GM19023 (cell line): Measurements from ENCODE around the gene CFAP73.

Experiments used
- ATAC-seq: cut with Tn5 transposase; IDR thresholded peaks from one replicate; pipeline ENCODE4 v1.9.1; 2021; ENCODE audit warnings: mild to moderate bottlenecking, moderate library complexity; ENCODE audit not compliant: unreplicated experiment

Gene CFAP73

GRCh38 chr12:113119980-113120669, 29.4 kb upstream of the CFAP73 start:
- no peak for ATAC-seq

- no peak for ATAC-seq
Measured at GRCh38 chr12:113120670-113121370, 28.7 kb upstream of the CFAP73 start.

- ATAC-seq: no peak
Measured at GRCh38 chr12:113127791-113128199, 21.7 kb upstream of the CFAP73 start.

- no peak for ATAC-seq
Measured at GRCh38 chr12:113128802-113129663, 20.5 kb upstream of the CFAP73 start.

- no peak for ATAC-seq
Measured at GRCh38 chr12:113129664-113130456, 19.7 kb upstream of the CFAP73 start.

- no peak for ATAC-seq
Measured at GRCh38 chr12:113130457-113131135, 18.9 kb upstream of the CFAP73 start.

- no peak for ATAC-seq
Measured at GRCh38 chr12:113131556-113131955, 18.0 kb upstream of the CFAP73 start.

GRCh38 chr12:113133036-113133435, 16.5 kb upstream of the CFAP73 start:
- no peak for ATAC-seq

GRCh38 chr12:113133666-113134065, 15.9 kb upstream of the CFAP73 start:
- ATAC-seq: no peak

GRCh38 chr12:113134071-113134470, 15.5 kb upstream of the CFAP73 start:
- ATAC-seq: no peak

- ATAC-seq: no peak
Measured at GRCh38 chr12:113134521-113134951, 15.0 kb upstream of the CFAP73 start.

- ATAC-seq: no peak
Measured at GRCh38 chr12:113135178-113136127, 14.1 kb upstream of the CFAP73 start, which contains the start of gene RASAL1. Gene RASAL1 (minus strand): TSS chr12:113135761. CDS start chr12:113135462, 299 bp downstream.

- no peak for ATAC-seq
Measured at GRCh38 chr12:113136128-113136989, 13.2 kb upstream of the CFAP73 start.

GRCh38 chr12:113136990-113137511, 12.5 kb upstream of the CFAP73 start:
- ATAC-seq: no peak

GRCh38 chr12:113137861-113138783, 11.4 kb upstream of the CFAP73 start:
- ATAC-seq: no peak

GRCh38 chr12:113138826-113139225, 10.7 kb upstream of the CFAP73 start:
- ATAC-seq: no peak

GRCh38 chr12:113140706-113141105, 8.8 kb upstream of the CFAP73 start:
- no peak for ATAC-seq
